Measurements from ENCODE around the gene CLNK.
"Not testable (repeated sequence)": the region's sequence is repeated elsewhere in the genome, so short reads cannot be mapped to it uniquely, and the experiment has no call there.

CLNK gene

GRCh38 chr4:10656988-10657387 lies 27.6 kb downstream of the CLNK start:
- FAIRE-seq: no peak

- no peak for FAIRE-seq
These were observed 28.1 kb downstream of the CLNK start for GRCh38 chr4:10656420-10656819.

GRCh38 chr4:10655968-10656367 lies 28.6 kb downstream of the CLNK start:
- no peak for FAIRE-seq

GRCh38 chr4:10648479-10648878 lies 36.1 kb downstream of the CLNK start:
- no peak for FAIRE-seq

DNA sequence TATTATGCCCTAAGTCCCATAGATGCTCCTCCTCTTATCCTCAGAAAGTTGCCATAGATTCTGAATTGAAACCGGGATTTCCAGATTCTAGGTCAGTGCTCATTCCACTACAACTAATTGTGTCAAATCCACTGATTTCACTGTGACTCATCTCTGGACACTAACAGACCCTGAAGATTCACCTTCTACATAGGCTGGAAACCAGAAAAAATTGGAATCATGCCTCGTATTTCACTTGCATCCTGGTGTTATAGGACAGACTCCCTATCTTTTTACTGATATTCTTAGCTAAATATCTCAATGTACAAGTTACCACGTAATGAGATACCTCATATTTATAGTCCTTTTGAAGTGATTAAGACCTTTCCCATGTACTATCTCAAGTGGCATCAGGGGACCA lies 36.7 kb downstream of the CLNK start:
- no peak for FAIRE-seq

DNA sequence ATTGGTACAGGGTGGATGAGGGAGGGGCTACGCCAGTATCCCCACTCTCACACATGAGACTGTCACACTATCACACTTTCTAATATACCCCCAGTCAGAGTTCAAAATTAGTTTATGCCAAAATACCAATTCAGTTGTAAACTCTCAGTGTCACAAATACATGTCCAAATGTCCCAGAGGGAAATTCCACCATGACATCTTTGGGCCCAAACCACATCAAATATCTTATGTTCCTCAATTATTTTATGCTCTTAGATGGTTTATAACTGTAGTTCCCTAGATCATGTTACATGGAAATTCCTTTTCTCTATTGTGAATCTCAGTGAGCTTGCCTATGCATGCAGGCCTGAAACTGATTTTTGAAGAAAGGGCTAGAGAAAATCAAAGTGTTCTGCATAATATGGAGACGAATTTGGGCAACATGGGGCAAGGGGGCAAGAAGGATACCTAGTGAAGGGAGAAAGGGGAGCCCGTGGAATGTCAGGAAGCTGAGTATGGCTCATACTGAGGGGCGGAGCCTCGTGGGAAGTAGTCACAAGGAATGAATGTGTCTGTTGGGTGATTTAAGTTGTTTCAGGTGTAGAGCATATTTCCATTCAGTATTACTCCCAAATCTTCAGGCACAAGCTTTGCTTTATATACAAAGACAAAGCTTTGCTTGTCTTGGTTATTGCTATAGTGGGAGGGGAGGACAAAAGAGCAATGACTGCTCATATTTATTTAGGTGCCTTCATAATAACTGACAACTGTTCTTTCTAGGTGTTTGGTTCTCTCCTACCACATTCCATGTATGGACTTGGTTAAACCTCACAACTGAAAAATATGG lies 40.8 kb downstream of the CLNK start:
- FAIRE-seq: no peak

DNA sequence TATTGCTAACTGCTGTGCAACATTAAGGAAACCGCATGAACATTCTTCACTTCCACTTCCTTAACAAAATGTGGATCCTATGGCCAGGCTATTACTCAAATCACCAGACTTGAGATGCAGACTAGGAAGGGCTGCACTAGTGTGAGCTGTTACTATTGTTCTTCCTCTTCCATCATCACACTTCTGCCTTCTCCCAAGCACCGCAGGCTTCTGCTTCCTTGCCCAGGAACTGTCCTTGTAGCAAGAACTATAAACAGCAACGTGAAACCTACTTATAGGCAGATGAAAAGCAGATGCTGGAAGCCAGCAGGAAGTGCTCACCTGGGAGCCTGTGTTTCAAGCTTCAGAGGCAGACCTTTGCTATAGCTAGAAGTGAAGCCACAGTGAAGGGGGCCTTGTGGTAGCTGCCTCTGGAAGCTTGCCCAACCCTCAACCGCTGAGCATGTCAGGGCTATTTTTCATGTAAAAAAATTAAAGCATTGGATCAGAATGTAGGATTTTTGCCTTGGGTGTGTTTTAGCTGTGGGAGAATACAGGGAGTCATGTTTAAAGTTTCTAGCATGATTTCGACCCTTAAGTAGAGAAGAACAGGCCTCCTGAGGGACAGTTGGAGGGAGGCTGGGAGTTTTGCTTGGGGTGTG lies 43.9 kb downstream of the CLNK start:
- FAIRE-seq: no peak

DNA sequence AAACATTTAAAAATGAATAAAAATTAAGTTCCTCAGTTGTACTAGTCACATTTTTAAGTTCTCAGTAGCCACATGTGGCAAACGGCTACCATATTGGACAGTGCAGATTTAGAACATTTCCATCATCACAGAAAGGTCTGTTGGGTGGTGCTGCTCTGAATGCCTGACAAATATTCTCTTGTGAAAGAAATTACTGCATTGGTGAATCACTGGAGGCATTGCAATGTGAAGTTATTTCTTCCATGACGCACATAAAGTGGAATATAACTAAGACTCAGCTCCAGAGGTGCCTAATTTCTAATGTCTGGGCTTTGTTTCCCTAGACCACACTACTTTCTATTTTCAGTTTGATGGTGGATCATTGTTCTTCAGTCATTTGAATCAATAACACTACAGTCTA lies 44.9 kb downstream of the CLNK start:
- FAIRE-seq: no peak

DNA sequence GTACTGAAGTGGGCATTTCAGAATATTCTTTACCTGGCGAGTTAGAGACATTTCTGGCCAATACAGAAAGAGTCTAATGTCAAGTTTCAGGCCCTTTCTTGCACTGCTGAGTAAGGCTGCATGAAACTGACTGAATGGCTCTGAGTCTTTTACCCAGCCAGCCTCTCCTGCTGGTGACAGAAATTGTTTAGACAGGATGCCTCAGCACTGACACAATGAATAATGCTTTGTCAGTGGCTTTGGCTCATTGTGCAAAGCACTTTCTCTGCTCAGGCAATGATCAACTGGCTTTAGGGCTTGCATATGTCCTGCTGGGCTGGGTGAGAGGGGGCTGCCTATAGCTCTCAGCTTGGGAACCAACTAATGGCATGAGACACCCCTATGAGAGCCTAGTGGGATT lies 45.5 kb downstream of the CLNK start:
- FAIRE-seq: no peak

DNA sequence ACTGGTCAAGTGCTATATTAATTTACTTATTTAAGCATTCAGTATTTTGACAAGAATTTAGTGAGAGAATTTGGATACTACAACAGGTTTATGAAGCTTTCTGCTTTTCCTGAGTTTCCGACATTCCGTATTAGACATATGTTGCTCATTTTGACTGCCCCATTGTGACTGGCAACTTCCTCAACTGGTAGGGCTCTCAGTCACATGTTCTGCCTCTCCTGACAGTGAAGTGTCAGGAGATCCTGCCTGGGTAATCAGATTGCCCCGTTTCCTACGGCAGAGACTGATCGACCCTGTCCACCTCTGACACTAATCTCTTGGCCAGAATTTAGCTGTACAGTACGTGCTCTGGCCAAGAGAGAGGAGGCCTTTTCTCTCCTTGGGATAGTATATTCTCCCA lies 49.5 kb downstream of the CLNK start:
- no peak for FAIRE-seq

GRCh38 chr4:10629394-10629793 lies 55.2 kb downstream of the CLNK start:
- FAIRE-seq: no peak

DNA sequence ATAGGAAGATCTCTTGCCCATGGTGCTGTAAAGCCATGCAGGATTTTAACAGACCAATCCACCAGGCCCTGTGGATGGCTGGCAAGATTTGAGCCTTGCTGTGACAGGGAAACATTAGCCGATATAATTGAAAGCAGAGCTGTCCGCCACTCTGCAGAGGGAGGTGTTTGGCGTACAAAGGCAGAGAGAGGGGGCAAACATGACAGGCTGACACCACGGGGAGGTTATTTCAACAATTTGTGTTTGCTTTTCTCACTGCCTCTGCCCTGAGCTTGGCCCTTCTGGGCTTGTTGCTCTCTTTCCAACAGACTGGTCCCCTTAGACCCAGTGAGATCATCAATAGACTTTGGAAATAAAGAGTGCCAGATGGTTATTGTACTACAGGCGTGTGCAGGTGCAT lies 59.4 kb downstream of the CLNK start:
- FAIRE-seq: no peak

- FAIRE-seq: no peak
These were observed 60.7 kb downstream of the CLNK start for GRCh38 chr4:10623862-10624261.

DNA sequence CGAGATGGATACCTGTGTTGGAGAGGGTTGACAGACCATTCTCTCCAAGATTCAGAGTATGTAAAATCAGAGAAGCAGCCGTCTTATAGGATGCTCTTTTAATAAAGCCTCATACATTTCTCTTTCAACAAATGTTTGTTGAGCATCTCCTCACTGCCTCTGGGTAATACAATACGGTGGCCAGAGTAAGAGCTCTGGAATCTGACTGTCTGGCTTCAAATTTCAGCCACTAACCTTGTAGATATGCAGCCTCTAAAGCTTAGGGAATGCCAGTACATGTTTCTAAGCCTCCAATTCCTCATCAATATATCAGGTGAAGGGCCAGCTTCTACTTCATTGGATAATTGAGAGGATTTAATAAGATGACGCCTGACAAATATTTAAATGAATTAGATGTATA lies 61.3 kb downstream of the CLNK start:
- no peak for FAIRE-seq

DNA sequence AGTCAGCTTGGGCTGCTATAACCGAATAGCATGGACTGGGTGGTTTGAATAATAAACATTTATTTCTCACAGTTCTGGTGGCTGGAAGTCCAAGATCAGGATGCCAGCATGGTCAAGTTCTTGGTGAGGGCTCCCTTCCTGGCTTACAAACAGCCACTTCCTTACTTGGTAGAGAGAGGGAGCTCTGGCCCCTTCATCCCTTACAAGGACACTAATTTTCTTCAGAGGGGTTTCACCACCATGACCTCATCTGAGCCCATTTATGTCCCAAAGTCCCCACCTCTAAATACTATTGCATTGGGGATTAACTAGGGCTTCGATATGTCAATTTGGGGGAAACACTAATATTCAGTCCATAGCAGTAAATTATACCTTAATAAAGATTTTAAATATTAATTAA lies 61.8 kb downstream of the CLNK start:
- no peak for FAIRE-seq

DNA sequence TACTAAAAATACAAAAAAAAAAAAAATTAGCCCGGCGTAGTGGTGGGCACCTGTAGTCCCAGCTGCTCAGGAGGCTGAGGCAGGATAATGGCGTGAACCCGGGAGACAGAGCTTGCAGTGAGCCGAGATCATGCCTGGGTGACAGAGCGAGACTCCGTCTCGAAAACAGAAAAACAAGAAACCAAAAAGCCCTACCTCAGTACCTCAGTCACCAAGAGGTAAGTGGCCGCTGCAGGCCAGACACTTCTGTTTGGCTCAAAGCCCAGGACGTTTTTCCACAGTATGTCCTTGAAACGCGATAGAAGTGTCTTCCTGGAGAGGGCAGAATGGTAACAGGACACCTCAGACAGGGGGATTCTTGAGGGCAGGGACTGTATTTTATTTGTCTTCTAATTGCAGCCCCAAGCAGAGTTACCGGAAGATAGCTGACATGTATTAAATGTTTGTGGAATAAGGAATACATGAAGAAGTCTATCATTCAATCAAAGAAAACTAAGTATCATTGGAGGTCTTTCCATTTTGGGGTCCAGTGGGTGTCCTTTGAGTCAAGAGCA lies 63.6 kb downstream of the CLNK start:
- no peak for FAIRE-seq

DNA sequence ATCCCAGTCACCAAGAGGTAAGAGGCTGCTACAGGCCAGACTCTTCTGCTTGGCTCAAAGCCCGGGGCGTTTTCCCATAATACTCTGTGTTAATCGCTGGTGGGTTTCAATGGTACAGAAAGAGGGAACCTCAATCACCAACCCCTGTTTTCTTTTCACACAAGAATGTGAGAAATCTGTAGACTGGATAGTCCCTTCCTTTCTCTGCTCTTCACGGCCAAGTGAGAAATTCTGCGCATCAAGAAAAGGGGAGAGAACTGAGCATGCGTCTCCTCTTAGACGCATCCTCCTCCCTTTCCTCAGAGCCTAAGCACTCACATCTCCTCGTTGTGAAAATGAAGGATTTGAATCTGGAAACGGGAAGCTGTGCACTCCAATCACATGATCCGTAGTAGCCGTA lies 64.7 kb downstream of the CLNK start:
- no peak for FAIRE-seq

DNA sequence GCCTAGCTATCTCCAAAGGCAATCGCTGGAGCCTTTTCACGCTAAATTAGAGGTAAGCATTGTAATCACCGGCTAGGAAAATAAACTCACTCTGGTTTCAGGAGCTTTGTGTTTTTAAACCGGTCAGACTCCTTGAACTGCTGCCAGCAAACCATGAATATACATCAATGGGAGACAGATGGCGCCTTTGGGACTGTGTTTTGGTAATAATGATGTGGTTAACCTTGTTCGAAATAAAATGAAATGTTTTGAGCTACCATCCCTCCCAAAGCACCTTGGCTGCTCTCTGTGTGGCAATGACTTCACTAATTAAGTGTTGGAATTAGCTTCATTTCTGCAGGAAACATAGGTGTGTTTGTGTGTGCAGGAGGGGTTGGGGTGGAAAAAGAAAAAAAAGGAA lies 65.3 kb downstream of the CLNK start:
- FAIRE-seq: no peak

- FAIRE-seq: not testable (repeated sequence)
These were observed 69.6 kb downstream of the CLNK start for GRCh38 chr4:10614926-10615325.

DNA sequence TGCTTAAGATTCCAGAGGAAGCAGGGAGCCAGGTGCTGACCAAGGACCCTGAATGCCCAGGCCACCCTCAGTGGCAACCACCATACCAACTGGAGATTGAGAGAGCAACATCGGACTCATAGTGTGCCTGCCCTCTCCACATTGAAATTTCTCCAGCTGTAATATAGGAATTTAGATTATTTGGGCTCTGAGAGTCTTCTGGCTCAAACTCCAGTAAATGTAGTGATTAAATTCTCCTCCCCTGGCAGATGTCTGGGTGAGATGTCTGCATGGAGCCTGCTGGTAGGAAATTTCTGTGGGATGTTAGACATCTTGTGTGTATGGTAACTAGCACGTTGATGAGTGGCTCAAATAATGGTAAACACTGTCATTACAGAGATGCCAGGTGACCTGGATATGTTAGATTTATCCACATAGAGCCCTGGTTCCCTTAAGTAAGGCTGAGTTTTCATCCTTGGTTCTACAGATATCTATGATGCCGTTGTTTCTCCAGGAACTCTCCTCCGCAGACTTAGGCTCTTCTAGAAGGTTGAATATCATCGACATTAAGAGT lies 70.6 kb downstream of the CLNK start:
- FAIRE-seq: no peak

DNA sequence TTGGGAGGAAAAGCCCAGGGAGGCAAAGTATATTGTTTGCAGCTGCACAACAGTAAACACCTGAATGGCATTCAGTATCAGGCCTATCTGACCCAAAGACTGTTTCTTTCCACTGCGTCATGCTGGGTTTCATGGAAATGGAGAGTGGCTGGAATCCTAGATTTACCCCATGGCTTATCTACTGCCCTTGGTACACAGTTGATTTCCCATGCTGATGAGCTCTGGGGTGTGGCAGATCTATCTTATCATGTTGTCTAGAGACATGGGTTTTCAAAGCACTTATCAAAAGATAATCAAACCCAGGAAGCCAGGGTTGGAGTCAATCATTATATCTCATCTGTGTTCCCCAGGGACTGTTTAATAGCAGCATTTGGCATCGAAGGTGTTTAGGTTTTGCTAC lies 72.1 kb downstream of the CLNK start:
- FAIRE-seq: no peak

- no peak for FAIRE-seq
These were observed 72.9 kb downstream of the CLNK start for GRCh38 chr4:10611673-10612072.

DNA sequence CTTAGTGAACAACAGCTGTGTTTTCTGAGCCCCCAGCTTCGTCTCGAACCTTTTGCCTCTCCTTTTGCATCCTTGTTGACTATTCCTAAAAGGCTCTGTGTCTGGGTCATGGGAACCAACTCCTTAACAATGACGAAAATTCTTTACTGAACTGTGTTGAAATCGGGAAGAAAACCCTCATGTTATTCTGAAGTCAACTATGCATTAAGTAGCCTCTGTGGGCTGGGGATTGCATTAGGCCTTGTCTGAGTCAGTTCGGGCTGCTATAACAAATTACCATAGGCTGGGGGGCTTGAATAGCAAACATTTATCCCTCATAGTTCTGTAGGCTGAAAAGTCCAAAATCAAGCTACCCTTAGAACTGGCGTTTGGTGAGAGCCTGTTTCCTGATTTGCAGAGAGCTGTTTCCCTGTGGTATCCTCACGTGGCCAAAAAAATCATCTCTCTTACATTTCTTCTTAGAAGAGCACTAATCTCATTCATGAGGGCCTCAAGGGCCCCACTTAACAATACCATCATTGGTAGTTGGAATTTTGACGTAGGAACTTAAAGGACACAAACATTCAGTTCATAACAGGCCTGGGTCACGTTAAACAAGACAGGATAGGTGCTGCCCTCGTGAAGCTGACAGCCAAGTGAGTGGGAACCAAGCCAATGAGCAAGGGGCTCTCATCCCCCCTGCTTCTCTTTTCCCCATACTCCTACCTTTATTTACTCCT lies 75.9 kb downstream of the CLNK start:
- no peak for FAIRE-seq

Data from G401.6 (cell line).